Activated CD8-positive, alpha-beta memory T cell treated with anti-CD3 and anti-CD28 coated beads for 4 hours (primary cell): ENCODE measurements around the gene PLEKHH3.
"Not testable (repeated sequence)": the region's sequence is repeated elsewhere in the genome, so short reads cannot be mapped to it uniquely, and the experiment has no call there.

Source experiments
- DNase-seq, 2 donors: peaks; one replicate each; pipeline ENCODE4 v3.0.0-alpha.2; 2020; ENCODE audit warnings: low read depth in 2 of 2

The PLEKHH3 gene

DNA sequence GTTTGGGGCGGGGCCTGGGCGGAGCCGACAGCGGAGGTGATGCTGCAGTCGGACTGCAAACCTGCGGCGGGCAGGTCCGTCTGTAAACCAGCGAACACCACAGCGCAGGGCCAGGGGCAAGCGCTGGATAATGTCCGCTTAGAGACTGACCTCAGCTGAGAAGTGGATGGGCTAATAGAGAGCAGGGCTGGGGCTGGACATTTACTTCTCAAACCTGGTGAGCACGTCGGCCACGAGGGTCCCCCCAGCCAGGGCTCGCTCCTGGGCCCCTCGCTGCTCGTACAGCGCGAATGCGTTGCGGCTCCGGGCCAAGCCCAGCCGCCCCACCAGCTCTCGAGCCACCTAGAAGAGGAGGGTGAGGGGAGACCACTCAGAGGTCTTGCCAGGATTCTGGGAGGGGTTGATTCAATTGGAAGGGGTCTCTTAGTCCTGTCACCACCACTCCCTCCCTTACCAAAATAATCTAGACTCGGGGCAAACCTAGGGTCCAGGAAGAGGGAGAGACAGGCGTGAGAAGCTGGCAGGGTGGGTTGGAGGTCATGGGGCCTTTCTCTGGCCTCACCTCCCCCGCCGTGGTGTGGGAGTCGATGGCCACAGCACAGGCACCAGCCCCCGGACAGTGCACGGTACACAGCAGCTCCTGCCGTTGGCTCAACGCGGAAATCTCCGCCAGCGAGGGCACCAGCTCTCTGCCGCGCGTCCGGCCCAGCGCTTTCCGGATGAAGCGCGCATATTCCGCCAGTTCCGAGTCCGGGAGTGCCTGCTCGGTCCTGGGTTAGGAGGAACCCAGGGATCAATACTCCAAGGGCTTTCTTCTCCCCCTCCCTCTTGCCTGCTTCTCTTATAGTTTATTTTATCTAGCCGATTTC, 5.8 kb downstream of the PLEKHH3 start:
- no peak for DNase-seq

DNA sequence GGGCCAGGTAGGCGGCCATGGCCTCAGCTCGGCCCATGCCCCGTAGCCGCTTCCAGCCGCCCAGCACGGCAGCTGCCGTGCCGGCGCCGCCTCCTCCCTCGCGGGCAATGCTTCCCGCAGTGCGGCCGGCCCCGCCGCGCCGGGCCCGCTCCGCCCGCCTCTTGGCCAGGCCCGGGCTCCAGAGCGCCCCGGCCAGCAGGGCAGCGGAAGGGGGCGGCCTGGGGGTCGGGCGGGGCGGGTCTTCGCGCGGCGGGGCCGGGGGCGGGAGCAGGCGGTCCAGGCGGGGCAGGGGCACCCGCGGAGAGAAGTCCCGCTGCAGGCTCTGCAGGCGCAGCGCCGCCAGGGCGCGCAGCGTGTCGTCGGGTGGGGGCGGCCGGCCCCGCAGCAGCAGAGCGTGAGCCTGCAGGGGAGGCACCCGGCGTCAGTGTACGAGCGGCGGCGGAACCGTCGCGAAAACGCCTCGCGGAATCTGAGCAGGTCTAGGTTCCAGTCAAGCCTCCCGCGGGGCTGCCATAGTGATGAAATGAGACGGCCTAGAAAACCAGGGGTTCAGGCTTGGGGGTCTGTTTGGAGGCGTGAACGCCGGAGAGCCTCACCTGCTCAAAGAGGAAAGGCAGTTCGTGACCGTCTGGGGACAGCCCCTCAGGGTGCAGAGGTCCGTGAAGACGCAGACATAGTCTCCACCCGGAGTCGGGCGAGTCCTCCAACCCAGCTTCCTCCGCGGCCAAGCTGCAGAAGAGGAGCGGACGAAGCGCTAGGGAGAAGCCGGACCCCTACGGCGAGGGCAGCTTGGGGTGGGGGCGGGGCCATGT, 6.6 kb downstream of the PLEKHH3 start:
- DNase-seq: no peak

DNA sequence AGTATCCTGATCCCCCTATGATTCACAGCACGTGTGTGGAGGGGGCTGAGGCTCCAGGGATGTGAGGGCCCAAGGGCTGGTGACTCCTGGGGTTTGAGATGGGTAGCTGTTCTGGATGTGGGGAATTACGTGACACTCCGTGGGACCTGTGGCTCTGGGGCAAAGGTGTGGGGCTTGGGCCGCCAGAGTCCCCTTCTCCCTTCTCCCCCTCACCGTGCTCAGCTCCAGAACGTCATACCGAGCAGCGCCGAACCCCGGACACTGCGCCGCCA, 7.2 kb downstream of the PLEKHH3 start:
- DNase-seq: no peak

DNA sequence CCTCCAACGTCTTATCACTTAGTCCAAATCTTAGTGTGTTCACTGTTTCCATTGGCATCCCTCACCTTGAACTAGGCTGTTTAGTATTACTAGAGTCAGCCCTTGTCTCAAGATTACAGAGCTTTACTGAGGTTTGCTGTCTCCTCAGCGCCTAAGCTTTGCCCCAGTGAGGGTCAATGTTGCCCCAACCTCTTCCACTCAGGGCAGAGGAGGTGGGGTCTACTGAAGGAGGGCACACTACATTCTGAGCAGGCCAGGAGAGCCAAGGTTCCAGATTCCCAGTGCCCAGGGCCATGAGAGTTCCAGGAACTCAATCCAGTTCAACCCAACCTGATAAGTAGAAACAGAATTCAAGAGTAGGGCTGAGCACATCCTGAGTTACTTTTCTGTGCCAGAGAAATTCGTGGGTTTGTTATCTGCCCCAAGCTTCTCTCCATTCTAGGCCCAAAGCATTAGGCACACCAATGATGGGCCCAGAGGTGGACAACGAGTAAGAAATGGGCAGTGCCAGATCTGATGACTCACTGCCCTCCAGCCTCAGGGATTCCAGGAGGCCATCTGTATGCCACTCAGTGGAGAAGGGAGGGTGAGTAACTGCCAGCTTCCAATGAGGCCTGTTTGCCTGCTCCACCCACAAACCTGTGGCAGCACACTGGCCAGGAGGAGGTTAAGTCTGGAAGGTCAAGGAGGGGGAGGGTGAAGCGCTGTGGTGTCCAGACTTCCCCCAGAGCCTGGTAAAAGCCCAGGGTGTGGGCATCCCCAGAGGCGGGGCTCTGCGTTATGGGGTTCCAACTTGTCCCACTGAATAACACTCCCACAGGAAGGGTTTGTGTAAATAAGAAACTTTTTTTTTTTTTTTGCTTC, 9.5 kb downstream of the PLEKHH3 start:
- DNase-seq: no peak

DNA sequence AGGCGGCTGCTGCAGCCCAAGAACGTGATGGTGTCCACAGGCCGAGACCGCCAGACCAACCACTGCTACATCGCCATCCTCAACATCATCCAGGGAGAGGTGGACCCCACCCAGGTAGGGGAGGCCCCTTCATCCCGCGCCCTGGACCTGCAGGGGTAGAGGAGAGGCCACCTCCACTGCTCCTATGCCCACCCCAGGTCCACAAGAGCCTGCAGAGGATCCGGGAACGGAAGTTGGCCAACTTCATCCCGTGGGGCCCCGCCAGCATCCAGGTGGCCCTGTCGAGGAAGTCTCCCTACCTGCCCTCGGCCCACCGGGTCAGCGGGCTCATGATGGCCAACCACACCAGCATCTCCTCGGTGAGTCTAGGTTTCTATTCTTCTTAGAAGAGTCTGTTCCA, 10.7 kb downstream of the PLEKHH3 start:
- not testable (repeated sequence) for DNase-seq

DNA sequence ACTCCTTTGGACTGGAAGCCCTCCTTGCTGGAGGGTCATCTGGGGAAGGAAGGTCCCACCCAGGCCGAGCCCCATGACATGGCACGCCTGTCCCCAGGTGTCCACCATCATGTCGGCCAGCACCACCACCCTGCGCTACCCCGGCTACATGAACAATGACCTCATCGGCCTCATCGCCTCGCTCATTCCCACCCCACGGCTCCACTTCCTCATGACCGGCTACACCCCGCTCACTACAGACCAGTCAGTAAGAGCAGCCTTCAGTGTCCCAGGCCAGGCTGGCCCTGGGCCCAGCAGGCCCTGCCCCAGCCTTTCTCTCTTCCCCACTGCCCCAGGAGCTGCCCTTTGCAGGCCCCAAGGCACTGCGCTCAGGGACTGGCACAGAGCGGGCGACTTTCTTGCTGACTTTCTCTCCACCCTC, 11.2 kb downstream of the PLEKHH3 start:
- no peak for DNase-seq

DNA sequence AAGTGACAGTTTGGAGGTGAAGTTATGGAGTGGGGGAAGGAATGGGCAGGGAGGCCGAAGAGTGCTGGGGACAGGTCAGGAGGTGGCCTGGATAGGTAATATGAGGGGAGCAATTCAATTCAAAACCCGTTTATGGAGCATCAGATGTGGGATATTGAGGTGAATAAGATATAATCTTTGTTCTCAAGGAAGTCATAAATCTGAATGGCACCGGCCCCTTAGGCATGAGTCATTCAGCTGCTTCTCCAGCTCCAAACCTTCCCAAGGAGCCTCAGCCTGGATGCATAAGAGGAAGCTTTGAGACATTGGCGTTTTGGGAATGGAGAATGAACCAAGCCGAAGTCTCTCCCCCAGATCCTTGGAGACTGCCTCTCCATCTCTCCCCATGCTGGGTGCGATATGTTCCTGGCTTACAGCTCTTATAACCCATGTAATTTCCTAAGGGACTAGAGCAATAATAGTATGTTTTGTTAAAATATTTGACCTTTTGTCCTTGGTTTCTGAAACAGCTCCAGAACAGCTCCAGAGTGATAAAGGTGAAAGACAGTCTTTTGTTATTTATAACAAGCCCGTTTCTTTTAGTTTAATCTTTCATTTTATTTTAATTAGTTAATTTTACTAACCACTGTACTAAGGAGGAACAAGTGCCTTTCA, 16.0 kb downstream of the PLEKHH3 start:
- no peak for DNase-seq

DNA sequence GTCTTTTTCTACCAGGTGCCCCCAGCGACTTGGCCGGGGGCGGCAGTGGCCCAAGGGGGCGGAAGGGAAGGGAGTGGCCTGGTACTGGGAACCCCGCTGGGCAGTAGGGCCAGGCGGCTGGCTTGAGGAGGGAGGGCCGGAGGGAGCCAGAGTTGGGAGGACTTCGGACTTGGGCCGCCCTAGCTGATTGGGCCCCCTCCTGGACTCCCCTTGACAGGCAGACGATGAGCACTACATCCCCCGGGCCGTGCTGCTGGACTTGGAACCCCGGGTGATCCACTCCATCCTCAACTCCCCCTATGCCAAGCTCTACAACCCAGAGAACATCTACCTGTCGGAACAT, 16.9 kb downstream of the PLEKHH3 start:
- not testable (repeated sequence) for DNase-seq

DNA sequence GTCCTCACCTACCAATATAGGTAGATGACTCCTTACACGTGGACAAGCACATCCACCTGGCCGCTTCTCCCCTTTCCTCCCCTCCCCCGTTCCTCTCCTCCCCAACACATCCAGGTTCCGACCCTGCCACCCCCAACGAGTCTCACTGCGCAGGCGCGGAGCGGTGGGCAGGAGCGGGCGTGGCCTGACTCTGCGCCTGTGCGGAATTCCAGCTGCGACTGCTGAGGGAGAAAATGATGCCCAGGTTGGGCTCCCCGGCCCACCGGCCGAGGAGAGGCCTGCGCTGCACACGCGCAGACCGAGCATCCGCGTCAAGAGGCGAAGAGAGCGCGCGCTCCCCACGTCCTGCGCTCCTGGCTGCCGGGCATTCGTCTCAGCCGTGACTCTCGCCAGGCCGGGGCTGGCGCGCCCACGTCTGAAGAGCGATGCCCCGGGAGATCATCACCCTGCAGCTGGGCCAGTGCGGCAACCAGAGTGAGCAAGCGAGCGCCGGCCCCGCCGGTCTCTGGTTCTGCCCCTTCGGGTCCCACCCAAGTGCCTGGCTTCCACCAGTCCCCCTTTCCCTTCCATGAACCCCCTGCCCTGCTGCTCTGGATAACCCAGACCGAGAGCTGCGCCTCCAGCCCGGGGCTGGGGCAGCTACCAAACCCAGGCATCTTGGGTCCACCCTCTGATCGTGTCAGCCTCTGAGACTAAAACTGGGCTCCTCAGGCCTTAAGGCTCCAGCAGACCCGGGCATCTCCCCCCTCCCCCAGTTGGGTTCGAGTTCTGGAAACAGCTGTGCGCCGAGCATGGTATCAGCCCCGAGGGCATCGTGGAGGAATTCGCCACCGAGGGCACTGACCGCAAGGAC, 17.5 kb downstream of the PLEKHH3 start, which contains the start of gene TUBG2:
TUBG2 (plus strand) TSS at position 206 of the 853 bp plus-strand sequence; CDS start at position 426, 220 bp downstream.
- peak; percentile 53 to 70 for DNase-seq

DNA sequence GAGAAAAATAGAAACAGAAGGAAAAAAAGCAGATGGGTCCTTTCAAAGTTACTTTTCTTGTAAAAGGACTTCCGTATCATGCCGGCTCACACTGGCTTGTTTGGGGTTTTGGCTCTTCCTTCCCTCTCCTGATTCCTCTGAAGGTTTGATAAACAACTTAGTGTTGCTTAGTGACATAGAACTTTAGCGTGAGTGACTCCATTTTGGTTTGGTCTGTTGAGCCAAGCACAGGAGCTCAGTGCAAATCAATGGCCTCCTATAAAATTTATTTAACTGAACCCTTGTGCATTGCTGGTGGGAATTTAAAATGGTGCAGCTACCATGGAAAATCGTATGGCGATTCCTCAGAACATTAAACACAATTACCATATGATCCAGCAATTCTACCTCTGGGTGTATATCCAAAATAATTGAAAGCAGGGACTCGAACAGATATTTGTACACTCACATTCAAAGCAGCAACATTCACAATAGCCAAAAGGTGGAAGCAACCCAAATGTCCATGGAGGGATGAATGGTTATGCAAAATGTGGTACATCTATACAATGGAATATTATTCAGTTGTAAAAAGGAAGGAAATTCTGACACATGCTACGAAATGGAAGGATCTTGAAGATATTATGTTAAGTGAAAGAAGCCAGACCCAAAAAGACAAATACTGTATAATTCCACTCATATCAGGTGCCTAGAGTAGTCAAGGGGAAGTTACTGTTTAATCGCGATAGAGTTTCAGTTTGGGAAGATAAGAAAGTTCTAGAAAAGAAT, 18.8 kb downstream of the PLEKHH3 start:
- DNase-seq: no peak

DNA sequence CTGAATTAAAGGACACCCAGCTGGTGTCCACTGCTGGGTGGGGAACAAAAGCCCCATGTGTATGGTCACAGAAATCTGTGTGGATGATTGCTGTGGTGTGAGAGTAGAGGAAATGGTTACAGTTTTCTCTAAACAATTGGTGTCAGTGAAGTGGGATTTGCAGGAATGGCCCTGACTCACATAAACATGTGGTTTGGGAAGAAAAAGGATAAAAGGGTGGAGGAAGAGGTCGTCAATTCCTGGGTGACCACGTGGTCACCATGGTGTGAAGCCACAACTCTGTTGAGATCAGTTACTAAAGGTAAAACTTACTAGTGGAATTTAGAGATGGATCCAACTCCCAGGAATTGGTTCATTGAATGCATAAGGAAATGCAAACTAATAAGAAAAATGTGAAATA, 21.3 kb downstream of the PLEKHH3 start:
- no peak for DNase-seq

DNA sequence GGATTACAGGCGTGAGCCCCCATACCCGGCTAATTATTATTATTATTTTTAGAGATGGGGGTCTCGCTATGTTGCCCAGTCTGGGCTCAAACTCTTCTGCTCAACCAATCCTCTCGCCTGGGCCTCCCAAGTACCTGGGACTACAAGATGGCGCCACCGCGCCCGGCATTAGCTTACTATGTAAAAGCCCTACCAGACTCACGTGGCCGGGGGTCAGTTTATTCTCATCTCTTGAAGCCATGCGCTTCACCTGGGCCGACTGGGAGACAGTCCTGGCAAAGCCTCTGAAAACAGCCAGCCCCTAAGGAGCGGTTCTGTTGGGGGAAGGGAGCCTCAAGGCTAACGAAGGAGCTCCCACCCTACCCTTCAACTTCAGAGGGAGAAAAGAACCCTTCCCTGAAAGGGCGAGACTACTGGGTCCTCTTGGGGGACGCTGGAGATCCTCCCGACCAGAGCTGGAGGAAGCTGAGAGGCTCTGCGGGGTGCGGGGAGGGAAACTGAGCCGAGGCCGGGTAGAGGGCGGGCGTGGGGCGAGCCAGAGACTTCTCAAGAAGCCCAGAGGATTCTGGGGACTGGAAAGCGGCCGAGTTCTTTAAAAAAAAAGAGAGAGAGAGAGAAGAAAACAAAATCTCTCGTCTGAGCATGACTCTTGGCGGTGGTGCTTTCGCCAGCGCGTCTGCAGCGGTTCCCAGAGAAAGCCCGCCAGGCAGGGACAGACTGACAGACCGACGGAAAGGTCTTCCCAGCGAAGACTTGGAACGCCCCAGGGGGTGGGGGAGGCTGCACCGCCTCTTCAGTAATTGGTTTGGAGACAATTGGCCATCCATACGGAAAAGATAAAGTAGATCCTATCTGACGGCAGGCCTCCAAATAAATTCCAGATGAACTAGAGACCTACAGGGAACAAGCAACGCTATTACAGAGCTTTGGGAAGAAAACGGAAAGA, 23.3 kb downstream of the PLEKHH3 start:
- no peak for DNase-seq

DNA sequence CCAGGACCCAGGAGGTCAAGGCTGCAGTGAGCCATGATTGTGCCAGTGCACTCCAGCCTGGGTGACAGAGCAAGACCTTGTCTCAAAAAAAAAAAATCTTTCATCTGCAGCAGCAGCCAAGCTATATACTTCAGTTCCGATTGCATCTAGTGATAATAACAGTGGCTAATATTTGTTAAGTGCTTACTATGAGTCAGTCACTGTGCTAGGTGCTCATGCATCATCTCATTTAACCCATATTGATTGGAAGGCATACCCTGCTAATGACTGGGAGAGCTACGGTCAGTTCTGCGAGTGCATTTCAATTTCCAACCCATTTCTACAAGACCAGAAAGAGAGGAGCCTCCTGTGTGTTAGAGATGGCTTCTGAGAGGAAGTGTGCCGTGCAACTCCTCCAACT, 25.4 kb downstream of the PLEKHH3 start:
- DNase-seq: no peak

DNA sequence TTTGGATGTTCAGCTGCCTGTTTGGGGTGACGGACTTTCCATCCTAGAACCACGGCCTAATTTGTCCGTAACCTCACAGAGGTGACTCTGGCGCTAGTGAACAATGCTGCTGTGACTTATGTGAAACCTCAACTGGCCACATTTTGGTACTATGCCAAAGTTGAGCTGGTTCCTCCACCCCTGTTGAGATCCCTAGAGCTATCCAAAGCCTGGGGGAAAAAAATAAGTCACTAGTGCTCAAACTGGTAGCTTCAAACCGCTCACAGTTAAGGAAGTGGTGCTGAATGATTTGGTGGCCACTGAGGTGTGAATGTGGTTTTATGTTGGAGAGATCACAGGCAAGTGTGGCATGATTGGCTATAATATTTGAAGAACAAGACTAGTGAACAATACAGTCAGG, 29.0 kb downstream of the PLEKHH3 start:
- no peak for DNase-seq

DNA sequence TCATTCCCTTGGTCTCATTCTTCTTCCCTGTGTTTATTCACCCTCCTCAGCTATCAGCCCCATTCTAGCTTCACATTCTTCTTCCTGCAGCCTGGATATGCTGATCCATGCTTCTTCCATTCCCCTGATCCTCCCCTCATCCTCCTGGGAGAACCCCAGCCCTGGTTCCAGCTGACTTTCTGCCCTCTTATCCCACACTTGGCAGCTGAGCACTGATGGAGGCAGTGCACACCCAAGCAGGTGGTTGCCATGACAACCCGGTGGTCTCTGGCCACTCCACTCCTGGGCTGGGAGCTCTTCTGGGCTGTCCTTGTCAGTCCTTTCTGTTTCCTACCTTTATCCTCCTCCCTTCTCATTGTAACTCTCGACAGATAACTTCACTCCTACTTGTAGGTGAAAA, 34.5 kb downstream of the PLEKHH3 start:
- DNase-seq: no peak

DNA sequence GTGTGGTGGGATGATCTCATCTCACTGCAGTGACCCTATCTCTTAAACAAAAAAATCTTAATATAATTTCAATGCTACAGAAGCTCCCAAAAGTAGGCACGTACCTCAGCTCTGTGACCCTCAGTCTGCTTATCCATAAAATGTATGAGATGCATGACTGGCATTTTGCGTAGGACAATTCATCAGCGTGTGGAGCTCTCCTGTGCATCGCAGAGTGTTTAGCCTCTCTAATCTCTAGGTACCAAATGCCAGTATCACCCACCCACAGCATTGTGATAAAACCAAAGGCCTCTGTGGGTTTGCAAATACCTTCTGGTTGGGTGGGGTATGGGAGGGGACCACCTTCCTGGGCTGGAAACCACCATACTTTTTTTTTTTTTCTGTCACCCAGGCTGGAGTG, 36.7 kb downstream of the PLEKHH3 start:
- no peak for DNase-seq

DNA sequence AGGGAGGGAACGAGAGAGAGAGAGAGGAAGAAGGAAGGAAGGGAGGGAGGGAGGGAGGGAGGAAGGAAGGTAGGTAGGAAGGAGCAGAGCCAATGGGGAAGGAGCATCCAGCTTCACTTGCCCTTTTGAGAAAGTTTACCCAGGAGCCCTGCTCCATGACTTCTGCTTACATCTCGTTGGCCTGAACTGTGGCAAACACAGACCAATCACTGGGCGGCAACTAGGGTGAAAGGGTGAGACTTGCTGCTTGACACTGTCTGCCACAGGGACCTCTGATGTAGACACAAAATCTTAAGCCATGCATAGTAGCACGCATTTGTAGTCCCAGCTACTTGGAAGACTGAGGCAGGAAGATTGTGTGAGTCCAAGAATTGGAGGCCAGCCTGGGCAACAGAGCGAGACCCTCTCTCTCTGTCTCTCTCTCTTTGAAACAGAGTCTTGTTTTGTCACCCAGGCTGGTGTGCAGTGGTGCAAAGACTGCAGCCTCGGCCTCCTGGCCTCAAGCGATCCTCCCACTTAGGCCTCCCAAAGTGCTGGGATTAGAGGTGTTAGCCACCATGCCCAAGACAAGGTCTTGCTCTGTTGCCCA, 37.2 kb downstream of the PLEKHH3 start:
- DNase-seq: no peak

DNA sequence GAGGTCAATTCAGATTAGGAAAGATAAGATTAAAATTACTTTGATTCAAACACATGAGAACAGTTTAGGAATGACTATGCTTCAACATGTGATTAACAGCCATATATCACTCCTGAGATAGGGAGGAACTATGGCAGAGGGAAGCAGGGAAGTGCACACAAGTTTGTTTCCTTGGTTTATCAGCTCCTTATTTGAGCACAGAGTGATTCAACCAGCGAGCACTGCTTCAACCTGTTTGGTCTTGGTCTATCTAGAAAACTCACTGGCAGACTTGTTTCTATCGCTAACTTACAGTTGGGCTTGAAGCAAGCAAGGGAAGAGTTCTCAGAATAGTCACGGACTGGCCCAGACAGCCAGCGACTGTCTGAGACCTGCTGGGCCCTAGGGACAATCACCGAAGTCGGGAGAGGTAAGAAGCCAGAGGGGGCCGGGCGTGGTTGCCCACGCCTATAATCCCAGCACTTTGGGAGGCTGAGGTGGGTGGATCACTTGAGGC, 43.8 kb downstream of the PLEKHH3 start:
- no peak for DNase-seq
